PC-9 (cell line): ENCODE measurements around the gene CPNE4.
"Not testable (repeated sequence)": the region's sequence is repeated elsewhere in the genome, so short reads cannot be mapped to it uniquely, and the experiment has no call there.

ENCODE experiments used
- CTCF ChIP-seq: fragments of 200-600 bp; sonication (generic); conservative IDR thresholded peaks from 2 replicates; pipeline ENCODE4 v1.6.1; 2017; ENCODE audit warnings: mixed run types, antibody characterized with exemption, mild to moderate bottlenecking, moderate library complexity
- EZH2 ChIP-seq: fragments of 200-600 bp; sonication (generic); IDR thresholded peaks from 2 replicates; pipeline ENCODE4 v1.8.0; 2017; ENCODE audit warnings: antibody characterized with exemption, low read depth

- TF ChIP-seq CTCF, EZH2: not testable (repeated sequence)
Observed at GRCh38 chr3:131963442-131963841, 71.4 kb downstream of the CPNE4 start.
